ENCODE measurements around the gene SGSH.

Gene SGSH

DNA sequence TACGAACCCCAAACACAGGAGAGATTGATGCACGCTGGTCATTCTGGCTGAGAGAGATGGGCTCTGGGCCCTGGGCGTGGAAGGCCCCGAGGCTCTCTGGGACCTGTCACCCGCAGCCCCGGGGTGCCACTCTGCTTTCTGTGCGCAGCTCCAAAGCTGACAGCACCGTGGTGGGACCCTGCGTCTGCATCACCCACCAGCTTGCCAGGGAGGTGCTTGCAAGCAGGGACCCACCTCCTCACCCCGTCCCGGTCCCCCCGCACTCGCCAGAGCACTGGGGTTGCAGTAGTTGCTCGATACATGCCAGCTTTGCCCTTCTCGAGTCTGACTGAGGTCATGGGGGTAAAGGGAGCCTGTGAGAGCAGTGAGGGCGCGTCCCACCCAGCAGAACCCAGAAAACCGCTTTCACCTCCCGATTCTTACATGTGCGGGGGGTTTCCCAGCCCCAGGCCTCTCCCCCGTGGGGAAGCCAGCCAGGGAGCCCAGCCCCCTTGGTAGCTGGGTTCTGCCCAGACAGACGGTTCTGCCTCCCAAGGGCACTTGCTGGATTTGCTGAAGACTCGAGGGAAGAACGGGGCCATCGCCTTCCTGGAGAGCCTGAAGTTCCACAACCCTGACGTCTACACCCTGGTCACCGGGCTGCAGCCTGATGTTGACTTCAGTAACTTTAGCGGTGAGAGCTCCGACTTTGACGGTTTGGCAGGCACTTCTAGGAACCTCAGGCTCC, 37.9 kb downstream of the SGSH start:
- DNase-seq, result no peak

- DNase-seq, result no peak
These were observed 38.7 kb downstream of the SGSH start for GRCh38 chr17:80181431-80181830.

GRCh38 chr17:80180192-80180591, 39.9 kb downstream of the SGSH start:
- DNase-seq, result no peak

DNA sequence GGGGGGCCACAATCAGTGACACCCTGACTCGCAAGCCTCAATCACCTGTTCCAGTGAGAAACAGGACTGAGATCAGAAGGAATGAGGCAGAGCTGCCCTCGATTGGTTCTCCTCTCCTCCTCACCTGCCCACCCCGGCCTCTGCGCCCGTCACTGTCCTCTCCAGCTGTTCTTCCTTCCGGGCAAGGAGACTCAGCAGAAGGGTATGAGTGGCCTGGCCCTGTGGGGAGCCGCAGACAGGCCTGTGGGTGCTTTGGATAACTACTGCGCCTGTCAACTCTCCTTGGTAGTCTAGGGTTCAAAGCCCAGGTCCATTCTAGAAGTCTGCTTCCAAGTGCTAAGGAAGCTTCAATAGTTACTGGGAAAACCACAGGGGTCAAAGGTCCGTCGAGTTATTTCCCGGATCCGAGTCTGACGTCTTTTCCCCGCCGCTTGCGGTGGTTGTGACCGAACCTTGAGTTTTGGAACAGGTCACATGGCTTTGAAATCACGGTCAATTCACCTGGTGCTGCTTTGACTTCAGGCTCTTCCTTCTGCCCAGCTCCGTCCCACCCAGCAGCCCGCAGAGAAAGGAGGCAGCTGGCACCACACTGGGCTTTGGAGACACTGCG, 42.0 kb downstream of the SGSH start:
- no peak for DNase-seq

GRCh38 chr17:80176757-80177156, 43.4 kb downstream of the SGSH start:
- DNase-seq, result no peak

GRCh38 chr17:80173916-80174315, 46.2 kb downstream of the SGSH start:
- no peak for DNase-seq

GRCh38 chr17:80173126-80173525, 47.0 kb downstream of the SGSH start:
- no peak for DNase-seq

- DNase-seq, result no peak
These were observed 48.5 kb downstream of the SGSH start for GRCh38 chr17:80171681-80172080.

GRCh38 chr17:80169784-80170500, 50.2 kb downstream of the SGSH start, which contains the start of gene CARD14:
CARD14 (plus strand) TSS chr17:80170030; CDS start chr17:80181439, 11,409 bp downstream.
- no peak for DNase-seq

DNA sequence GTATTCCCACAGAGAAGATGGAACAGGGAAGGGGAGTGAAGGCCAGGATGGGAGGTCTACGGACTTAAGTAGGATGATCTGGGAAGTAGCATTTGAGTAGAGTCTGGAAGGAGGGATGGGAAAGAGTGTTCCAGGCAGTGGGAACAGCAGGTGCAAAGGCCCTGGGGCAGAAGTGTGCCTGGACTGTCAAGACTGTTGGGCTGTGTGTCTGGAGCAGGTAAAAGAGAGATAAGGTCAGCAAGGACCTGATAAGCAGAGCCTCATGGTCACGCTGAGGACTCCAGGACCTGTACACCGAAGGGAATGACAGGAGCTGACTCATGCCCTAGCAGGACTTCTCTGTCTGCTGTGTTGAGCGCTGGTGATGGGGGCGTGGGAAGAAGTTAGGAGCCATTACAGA, 51.0 kb downstream of the SGSH start:
- no peak for DNase-seq

- DNase-seq, result no peak
These were observed 51.8 kb downstream of the SGSH start for GRCh38 chr17:80168371-80168770.

DNA sequence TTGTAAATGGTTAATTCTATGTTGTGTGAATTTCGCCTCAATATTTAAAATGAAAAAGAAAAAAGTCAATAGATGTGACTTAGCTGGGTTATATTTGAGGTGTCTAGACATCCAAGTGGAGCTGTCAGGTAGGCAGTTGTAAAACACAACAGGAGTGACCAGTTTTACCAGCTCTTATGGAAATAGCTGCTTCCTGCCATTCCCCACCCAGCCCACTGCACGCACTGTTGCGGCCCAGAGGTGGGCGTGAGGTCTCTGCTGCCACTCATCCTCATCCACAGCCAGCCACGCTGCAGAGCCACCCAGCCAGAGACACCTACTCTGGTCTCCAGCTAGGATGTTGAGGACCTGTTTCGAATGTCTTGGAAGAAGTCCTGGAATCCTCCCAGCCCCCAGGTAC, 53.7 kb downstream of the SGSH start:
- DNase-seq, result no peak

GRCh38 chr17:80164185-80164584, 55.9 kb downstream of the SGSH start:
- no peak for DNase-seq

GRCh38 chr17:80163336-80163735, 56.8 kb downstream of the SGSH start:
- no peak for DNase-seq

DNA sequence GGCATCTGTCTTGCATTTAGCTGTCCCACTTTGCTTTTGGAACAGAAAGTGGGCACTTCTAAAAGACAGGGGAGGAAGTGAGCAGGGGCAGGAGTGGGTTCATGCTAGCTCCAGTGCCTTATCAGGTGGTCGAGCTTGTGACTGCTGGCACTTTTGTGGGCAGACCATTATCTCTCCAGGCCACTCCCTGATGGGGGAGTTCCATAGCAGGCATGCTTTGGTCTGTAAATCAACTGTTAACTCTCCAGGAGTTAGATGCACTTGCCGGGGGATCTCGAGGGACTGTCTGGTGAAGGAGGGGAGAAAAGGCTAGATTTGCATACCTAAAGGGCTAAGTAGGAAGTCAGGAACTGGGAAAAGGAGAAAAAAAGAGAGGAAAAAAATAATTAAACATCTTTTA, 59.6 kb downstream of the SGSH start:
- no peak for DNase-seq
